NCI-H226 (cell line): ENCODE measurements around the gene NKX1-2.

Experiments
- DNase-seq: peaks from one replicate; pipeline ENCODE4 v3.0.0-alpha.2; 2015

NKX1-2 gene

DNA sequence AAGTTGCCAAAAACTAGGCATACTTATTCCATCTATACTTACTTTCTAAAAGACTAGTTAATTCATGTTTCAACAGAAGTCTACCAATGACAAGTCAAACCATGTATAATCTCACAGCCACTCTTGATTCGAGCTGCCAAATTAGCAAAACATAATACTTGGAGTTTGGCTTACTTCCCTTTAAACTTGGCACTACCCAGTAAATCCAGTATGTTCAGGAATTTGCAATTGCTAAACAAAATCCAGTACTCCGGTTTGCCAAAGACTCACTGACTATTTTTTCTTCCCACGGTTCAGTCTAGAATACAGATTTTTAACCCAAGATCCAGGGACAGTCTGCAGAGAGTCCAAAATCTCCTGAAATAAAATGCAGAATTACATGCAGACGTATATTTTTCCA, 35.8 kb downstream of the NKX1-2 start:
- DNase-seq: no peak

DNA sequence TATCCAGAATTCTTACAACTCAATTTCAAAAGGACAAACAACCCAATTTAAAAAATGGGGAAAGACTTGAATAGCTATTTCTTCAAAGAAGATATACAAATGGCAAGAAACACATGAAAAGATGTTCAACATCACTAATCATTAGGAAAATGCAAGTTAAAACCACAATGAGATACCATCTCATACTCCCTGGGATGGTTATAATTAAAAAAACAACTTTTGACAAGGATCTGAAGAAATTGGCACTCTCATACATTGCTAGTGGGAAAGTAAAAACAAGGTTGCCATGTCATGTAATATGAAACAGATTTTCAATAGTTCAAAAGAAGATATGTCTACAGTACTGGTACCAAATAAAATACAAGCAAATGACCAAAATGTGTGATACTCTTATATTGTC, 40.1 kb downstream of the NKX1-2 start:
- no peak for DNase-seq

DNA sequence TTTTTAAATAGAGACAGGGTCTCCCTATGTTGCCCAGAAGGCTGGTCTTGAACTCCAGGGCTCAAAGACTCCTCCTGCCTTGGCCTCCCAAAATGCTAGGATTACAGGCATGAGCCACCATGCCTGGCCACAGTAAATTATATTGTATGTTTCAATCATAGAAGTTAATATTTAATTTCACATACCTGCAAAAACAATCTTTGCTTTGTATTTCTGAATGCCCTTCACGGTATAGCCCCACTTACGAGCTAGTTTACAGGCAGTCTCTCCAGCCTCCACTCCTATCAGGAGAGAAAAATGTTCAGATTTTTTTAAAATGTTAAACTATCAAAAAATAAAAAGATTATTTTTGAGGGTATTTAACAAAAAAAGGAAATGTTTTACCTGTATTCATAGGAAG, 41.5 kb downstream of the NKX1-2 start:
- DNase-seq: no peak

DNA sequence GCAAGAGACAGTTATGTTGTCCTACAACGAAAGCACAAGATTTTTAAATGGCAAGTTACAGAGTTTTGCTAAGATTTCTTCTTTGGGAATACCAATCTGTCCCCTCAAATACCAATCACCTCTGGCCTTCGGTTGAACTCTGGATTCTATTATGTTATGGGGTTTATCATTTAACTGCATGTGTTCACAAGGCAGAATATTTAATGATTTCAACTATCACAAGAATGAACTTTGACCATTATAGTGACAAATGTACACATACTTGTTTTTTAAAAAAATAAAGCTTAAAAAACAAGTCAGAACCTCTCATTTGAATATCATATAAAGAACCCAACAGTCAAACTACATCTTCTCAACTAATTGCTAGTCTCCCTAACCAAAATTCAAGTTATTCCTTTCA, 42.4 kb downstream of the NKX1-2 start:
- DNase-seq: no peak

DNA sequence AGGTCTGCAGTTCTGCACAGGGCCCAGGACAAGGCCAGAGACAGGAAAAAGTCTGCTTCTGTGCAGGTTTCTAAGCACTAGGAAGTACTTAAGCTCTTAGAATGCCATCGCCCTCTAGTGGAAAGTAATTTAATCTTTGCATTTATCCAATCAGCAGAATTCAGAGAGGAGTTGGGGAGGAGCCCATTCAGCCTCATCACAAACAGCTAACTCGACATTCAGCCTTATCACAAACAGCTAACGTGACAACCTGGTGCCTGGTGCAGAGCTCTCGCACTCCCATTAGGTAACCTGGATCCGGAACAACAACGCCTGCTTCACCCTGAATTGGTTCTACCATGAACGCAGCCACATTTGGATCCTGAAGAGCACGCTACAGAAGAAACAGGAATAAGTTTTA, 46.3 kb downstream of the NKX1-2 start:
- peak; percentile 73 for DNase-seq

DNA sequence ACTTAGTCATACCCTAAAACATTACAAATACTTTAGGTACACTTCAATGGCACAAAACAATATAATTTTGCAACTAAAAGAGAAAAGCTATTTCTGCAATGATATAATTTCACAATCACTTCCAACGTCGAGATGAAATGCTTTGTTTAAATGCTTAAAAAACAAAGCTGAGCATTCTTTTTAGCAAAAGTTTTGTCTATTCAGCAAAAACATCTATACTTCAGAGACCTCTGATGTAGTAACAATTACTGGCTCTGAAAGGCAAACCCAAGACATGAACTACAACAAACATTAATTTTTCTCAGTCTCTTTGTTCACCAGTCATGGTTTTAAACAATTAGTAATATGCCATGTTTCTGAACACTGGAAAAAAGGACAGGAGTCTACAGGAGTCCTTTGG, 47.6 kb downstream of the NKX1-2 start:
- no peak for DNase-seq

DNA sequence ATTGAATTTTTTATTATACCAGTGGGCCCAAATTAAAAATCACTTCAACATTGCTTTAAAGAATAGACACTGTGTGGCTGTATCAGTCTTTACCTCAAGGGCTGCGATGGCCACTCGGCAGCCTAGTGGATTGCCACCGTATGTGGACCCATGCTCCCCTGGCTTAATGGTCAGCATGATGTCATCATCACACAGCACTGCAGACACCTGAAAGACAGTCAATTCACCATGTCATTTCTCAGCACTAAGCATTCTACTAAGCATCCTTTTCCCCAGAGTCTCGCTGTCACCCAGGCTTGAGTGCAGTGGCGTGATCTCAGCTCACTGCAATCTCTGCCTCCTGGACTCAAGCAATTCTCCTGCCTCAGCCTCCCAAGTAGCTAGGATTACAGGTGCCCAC, 48.2 kb downstream of the NKX1-2 start:
- no peak for DNase-seq
